ENCODE measurements around the gene CHRNA5.

The CHRNA5 gene

DNA sequence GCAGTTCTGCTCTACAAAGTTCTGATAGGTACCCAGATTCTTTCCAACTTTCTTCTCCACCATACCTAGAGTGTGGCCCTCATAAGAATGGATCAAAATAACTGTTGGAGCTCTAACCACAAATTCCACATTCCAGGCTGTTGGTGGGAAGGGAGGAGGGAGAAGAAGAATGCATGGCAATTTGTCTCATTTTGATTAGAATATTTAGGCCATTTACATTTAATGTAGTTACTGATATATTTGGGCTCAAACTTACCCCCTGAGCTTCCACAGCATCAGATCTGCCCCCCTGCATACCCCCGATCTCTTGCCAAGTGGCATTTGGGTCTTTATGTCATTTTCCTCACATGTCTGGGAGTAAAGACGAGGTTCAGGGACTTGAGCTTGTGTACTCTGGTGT, 68.0 kb downstream of the CHRNA5 start:
- TF ChIP-seq POLR2AphosphoS5 (IDR thresholded peaks at IDR 0.05; ENCODE audit: low read depth, low read length) (no peak), POLR2A (IDR thresholded peaks at IDR 0.05; ENCODE audit: low read depth, low read length) (no peak), PAX5 (IDR thresholded peaks at IDR 0.05; ENCODE audit: insufficient read depth, low read length, severe bottlenecking) (no peak), POU2F2 (IDR thresholded peaks at IDR 0.05; ENCODE audit: low read depth, low read length) (no peak), TAF1 (IDR thresholded peaks at IDR 0.05; ENCODE audit: low read depth, low read length) (no peak), SPI1 (IDR thresholded peaks at IDR 0.05; ENCODE audit: low read depth, low read length) (no peak)
- FAIRE-seq (no peak), DNase-seq (ENCODE audit: insufficient read length, low spot score) (no peak)

DNA sequence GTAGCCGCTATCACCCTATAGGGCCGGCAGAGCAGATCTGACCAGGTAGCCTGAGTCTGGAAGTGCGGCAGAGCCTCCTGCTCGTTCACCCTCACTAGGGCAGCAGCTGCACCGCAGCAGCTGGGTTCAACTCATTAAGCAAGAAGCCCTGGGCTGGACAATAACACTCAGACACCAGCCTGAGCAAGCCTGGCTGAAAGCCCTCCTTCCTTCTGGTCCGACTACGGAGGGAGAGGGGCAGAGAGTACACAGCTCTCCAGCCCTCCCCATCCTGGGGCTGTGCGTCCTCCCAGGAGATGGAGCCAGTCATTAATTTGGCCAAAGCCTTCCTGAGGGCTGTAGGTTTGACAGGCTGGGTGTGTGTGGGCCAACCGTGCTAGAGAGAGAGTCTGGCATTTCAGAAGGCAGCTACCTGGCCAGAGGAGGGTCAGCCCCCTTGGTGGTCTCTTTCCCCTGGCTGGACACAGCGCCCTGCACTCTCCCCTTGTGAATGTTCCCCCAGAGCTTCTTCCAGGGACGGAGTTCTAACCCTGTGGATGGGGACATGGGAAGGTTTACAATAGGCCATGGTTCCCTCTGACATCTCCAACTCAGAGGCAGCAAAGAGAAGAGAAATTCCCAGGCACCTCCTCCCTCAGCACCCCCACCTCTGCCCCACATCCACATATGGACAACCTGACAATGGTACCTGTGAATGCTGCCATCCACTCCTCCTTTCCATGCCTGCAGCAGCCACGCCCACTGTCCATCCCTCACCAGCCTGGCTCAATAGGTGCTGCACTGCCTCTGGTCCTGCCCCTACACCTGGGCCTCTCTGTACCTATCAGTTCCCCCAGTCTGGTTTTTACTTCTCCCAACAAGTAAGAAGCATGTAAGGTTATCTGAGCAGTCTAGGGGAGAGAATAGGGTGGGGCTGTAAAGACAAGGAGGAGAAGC, 69.2 kb downstream of the CHRNA5 start:
- TF ChIP-seq POU2F2 (IDR thresholded peaks at IDR 0.05; ENCODE audit: low read depth, low read length) (no peak), TAF1 (IDR thresholded peaks at IDR 0.05; ENCODE audit: low read depth, low read length) (no peak), POLR2A (IDR thresholded peaks at IDR 0.05; ENCODE audit: low read depth, low read length) (no peak), PAX5 (IDR thresholded peaks at IDR 0.05; ENCODE audit: insufficient read depth, low read length, severe bottlenecking) (no peak), POLR2AphosphoS5 (IDR thresholded peaks at IDR 0.05; ENCODE audit: low read depth, low read length) (no peak), SPI1 (IDR thresholded peaks at IDR 0.05; ENCODE audit: low read depth, low read length) (no peak)
- no peak for DNase-seq (ENCODE audit: insufficient read length, low spot score)
- FAIRE-seq = no peak

DNA sequence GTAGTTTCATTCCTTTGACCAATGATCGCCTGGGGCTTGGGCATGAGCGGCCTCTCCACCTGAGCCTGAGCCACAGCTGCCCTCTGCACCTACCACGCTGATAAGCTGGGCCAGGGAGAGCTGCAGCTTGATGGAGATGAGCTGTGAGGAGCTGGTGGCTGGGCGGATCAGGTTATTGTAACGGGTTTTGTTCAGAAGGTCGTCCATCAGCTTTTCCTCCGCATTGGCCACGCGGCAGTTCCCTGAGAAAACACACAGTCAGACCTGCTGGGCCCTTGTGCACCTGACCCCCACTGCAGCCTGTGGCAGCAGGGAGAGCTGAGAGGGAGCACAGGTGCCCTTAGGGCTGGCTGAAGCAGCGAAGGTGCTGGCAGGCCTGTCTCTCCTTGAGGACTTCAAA, 70.0 kb downstream of the CHRNA5 start:
- DNase-seq (ENCODE audit: insufficient read length, low spot score) = no peak
- FAIRE-seq = no peak
- TF ChIP-seq PAX5 (IDR thresholded peaks at IDR 0.05; ENCODE audit: insufficient read depth, low read length, severe bottlenecking) = no peak
- TF ChIP-seq POLR2AphosphoS5 (IDR thresholded peaks at IDR 0.05; ENCODE audit: low read depth, low read length) = no peak
- TF ChIP-seq POU2F2 (IDR thresholded peaks at IDR 0.05; ENCODE audit: low read depth, low read length) = no peak
- no peak for TF ChIP-seq SPI1 (IDR thresholded peaks at IDR 0.05; ENCODE audit: low read depth, low read length)
- TF ChIP-seq TAF1 (IDR thresholded peaks at IDR 0.05; ENCODE audit: low read depth, low read length) = no peak
- TF ChIP-seq POLR2A (IDR thresholded peaks at IDR 0.05; ENCODE audit: low read depth, low read length) = no peak

DNA sequence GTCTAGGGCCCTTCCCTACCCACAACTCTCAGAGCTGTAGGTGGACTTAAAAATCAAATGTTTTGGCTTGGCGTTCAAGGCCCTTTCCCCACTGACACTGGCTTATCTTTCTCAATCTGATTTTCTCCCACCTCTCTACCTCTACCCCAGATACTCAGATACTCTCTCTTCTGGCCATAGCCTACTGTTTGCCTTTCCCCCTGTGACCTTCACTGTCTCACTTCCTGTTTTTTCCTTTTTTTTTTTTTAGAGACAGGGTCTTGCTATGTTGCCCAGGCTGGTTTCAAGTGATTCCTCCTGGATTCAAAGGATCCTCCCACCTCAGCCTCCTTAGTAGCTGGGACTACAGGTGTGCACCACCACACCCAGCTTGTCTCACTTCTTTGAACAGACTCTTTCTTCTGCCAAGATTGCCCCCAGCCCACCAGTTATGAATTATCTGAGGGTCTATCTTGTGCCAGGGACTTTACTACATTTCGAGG, 71.1 kb downstream of the CHRNA5 start:
- no peak for TF ChIP-seq TAF1 (IDR thresholded peaks at IDR 0.05; ENCODE audit: low read depth, low read length)
- peak; percentile 72 for TF ChIP-seq SPI1 (IDR thresholded peaks at IDR 0.05; ENCODE audit: low read depth, low read length)
- TF ChIP-seq POLR2AphosphoS5 (IDR thresholded peaks at IDR 0.05; ENCODE audit: low read depth, low read length) = no peak
- no peak for TF ChIP-seq PAX5 (IDR thresholded peaks at IDR 0.05; ENCODE audit: insufficient read depth, low read length, severe bottlenecking)
- TF ChIP-seq POU2F2 (IDR thresholded peaks at IDR 0.05; ENCODE audit: low read depth, low read length) = no peak
- no peak for TF ChIP-seq POLR2A (IDR thresholded peaks at IDR 0.05; ENCODE audit: low read depth, low read length)
- no peak for DNase-seq (ENCODE audit: insufficient read length, low spot score)
- no peak for FAIRE-seq

DNA sequence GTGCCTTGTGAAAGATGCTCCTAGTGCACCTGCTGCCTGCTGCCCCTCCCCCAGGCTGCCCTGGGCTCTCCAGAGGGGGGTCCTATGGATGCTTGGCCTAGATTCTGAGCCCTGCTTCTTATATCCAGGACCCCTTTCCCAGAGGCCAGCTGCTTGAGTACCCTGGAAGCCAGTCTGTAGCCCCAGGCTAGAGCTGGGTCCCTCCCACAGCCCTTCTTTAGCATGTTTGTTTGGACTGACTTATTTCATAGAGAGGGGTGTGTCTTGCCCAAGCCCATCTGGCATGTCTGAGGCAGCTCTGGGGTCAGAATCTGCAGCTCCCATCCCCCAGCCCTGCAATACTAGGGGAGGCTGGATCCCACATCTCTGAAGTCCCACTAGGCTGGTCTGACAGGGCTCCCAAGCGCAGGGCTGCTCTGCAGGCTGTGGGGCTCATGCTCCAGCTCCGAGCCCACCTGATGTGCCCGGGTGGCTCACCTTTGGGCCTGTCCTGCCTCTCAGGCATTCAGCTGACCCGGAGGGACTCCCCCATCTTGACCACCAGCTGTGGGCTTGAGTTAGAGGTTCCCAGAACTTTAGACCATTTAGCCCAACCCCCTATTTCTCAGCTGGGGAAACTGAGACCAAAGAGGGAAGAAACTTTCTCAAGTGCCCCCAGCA, 72.6 kb downstream of the CHRNA5 start:
- no peak for TF ChIP-seq POLR2AphosphoS5 (IDR thresholded peaks at IDR 0.05; ENCODE audit: low read depth, low read length)
- no peak for TF ChIP-seq PAX5 (IDR thresholded peaks at IDR 0.05; ENCODE audit: insufficient read depth, low read length, severe bottlenecking)
- no peak for TF ChIP-seq POLR2A (IDR thresholded peaks at IDR 0.05; ENCODE audit: low read depth, low read length)
- no peak for TF ChIP-seq SPI1 (IDR thresholded peaks at IDR 0.05; ENCODE audit: low read depth, low read length)
- no peak for TF ChIP-seq POU2F2 (IDR thresholded peaks at IDR 0.05; ENCODE audit: low read depth, low read length)
- no peak for TF ChIP-seq TAF1 (IDR thresholded peaks at IDR 0.05; ENCODE audit: low read depth, low read length)
- no peak for DNase-seq (ENCODE audit: insufficient read length, low spot score)
- no peak for FAIRE-seq

DNA sequence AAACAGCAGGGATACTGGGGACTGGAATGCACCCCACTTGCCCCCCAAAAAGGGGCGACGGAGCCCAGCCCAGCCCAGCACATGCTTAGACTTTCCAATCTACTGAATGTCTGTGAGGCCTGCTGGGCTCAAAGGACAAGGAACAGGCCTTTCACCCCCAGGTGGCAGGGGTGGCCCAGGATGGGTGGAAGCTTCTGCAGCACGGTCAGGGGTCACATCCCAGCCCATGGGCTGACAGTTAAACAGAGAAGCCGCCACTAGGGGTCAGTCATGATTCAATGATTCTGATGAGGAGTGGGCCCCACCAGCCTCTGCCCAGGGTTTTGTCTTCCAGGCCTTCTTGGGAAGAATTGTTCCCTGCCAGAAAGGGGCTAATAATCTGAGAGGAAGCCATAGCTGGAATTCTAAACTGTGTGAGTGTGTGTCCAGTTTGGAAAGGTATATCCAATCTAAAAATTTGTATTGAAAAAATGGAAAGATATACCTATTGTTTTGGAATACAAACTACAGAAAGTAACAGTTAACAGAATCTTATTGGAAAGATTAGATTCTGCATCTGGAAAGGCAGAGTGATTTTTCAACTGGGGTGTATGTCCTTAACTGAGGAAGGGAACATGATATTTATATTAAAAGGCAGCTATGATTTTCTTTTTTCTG, 73.5 kb downstream of the CHRNA5 start:
- FAIRE-seq (no peak), DNase-seq (ENCODE audit: insufficient read length, low spot score) (peak; percentile 77)
- TF ChIP-seq POLR2A (IDR thresholded peaks at IDR 0.05; ENCODE audit: low read depth, low read length) (no peak), TAF1 (IDR thresholded peaks at IDR 0.05; ENCODE audit: low read depth, low read length) (no peak)

DNA sequence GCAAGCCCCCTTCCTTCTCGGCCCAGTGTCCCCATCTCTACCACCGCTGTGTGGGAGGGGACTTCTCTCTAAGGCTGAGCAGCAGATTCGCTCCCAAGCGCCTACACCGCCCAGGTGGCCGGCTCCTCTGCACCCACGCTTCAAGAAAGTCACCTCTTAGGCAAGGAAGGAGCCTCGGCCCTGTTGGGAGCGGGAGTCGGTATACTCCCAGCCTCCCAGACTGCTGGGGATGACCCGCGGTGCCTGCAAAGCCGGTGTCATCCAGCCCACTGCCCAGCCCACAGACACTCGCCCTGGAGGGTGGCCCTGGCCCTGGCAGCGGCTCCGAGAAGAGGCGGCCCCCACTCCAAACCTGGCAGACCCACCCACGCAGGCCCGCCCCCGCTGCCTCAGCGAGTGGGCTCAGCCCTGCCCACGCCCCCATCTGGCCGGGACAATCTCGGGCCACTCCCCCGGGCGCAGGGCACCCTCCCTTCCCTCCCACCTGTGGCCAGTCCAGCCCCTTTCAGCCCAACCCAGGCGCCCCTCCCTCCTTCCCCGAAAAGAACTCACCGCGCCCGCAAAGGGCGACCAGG, 75.3 kb downstream of the CHRNA5 start:
- TF ChIP-seq POLR2AphosphoS5 (IDR thresholded peaks at IDR 0.05; ENCODE audit: low read depth, low read length) (no peak), SPI1 (IDR thresholded peaks at IDR 0.05; ENCODE audit: low read depth, low read length) (no peak), POLR2A (IDR thresholded peaks at IDR 0.05; ENCODE audit: low read depth, low read length) (no peak), PAX5 (IDR thresholded peaks at IDR 0.05; ENCODE audit: insufficient read depth, low read length, severe bottlenecking) (no peak), POU2F2 (IDR thresholded peaks at IDR 0.05; ENCODE audit: low read depth, low read length) (no peak)
- DNase-seq (ENCODE audit: insufficient read length, low spot score) (no peak), FAIRE-seq (no peak)

DNA sequence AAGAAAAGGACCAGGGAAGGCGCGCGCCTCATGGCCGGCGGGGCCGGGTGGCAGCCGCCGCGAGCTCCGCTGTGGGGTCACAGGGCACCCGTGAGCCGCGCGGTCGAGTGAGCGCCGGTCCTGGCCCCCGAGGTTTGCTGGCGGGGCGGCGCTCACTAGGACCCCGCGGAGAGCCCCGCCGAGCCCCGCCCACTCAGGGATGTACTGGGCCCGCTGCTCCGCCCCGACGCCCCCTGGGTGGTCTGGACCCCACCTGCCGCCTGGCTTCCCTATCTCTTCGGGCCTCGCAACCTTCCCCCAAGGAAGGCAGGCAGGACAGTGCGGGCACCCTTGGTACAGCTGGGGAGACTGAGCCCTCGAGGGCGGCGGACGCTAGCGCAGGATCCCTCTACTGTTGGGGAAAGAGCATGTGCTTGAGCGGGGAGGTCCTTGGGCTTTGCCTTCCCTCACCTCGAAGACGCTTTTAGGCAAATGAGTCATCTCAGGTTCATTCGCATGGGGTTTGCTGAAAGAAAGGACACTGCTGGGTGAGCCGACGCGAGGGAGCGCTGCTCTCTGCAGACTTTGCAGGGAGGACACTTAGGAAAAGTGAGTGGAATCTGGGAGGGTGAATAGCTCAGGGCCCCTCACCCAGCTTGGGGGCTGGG, 75.9 kb downstream of the CHRNA5 start, which contains the start of gene CHRNB4:
Gene CHRNB4 (minus strand): TSS at position 109 of the 647 bp plus-strand sequence. CDS start 77 bp downstream, at position 32.
- DNase-seq (ENCODE audit: insufficient read length, low spot score) (no peak), FAIRE-seq (no peak)
- TF ChIP-seq POLR2AphosphoS5 (IDR thresholded peaks at IDR 0.05; ENCODE audit: low read depth, low read length) (no peak), TAF1 (IDR thresholded peaks at IDR 0.05; ENCODE audit: low read depth, low read length) (no peak), SPI1 (IDR thresholded peaks at IDR 0.05; ENCODE audit: low read depth, low read length) (no peak), POU2F2 (IDR thresholded peaks at IDR 0.05; ENCODE audit: low read depth, low read length) (no peak), POLR2A (IDR thresholded peaks at IDR 0.05; ENCODE audit: low read depth, low read length) (no peak), PAX5 (IDR thresholded peaks at IDR 0.05; ENCODE audit: insufficient read depth, low read length, severe bottlenecking) (no peak)
